Keratinocyte (primary cell): Measurements from ENCODE around the gene HDDC2. TPM values are rescaled to one million over a fixed set of nuclear protein-coding genes. Genes with fewer than 3 reads are reported as not detected.

Experiments used
- DNase-seq: peaks from one replicate; pipeline ENCODE4 v3.0.0-alpha.2; 2011; ENCODE audit warnings: low read depth, missing footprints, low spot score
- FAIRE-seq: peaks from 2 replicates; lab custom pipeline; 2011; peaks lifted over from hg19 to GRCh38; lab: Jason Lieb, UNC
- H2AFZ ChIP-seq: 2 replicates; pipeline ENCODE4 v1.6.0; 2012; ENCODE audit warnings: low read length, control low read depth, inconsistent platforms; ENCODE audit not compliant: control insufficient read depth
- H3K27ac ChIP-seq: 2 replicates; pipeline ENCODE4 v1.5.1; 2011; ENCODE audit warnings: low read length; ENCODE audit not compliant: control insufficient read depth, insufficient read depth
- H3K27me3 ChIP-seq: 3 replicates; pipeline ENCODE4 v1.6.0; 2011; ENCODE audit warnings: low read length; ENCODE audit not compliant: control insufficient read depth, insufficient read depth; ENCODE audit errors: extremely low read depth
- H3K36me3 ChIP-seq, 2 experiments: 2 replicates in 1 of 2; 3 replicates in 1 of 2; pipeline ENCODE4 v1.5.1; 2011; ENCODE audit warnings: low read length in 2 of 2, mild to moderate bottlenecking in 1 of 2; ENCODE audit not compliant: control insufficient read depth in 2 of 2, insufficient read depth in 2 of 2; ENCODE audit errors: extremely low read depth in 1 of 2
- H3K4me1 ChIP-seq: 3 replicates; pipeline ENCODE4 v1.5.1; 2011; ENCODE audit warnings: low read length; ENCODE audit not compliant: control insufficient read depth, insufficient read depth; ENCODE audit errors: extremely low read depth
- H3K4me2 ChIP-seq: 3 replicates; pipeline ENCODE4 v1.6.0; 2011; ENCODE audit warnings: low read depth, low read length; ENCODE audit not compliant: control insufficient read depth, insufficient read depth; ENCODE audit errors: extremely low read depth
- H3K4me3 ChIP-seq, 3 experiments: fragments of 200-600 bp in 1 of 3; sonication (generic) in 1 of 3; 2 replicates in 2 of 3; 3 replicates in 1 of 3; pipeline ENCODE4 v1.5.1; 2011 to 2016; ENCODE audit warnings: low read length in 3 of 3, mild to moderate bottlenecking in 3 of 3, control low read depth in 2 of 3, inconsistent platforms in 1 of 3, low read depth in 1 of 3, mixed read lengths in 1 of 3, mixed run types in 1 of 3, moderate library complexity in 1 of 3; ENCODE audit not compliant: control insufficient read depth in 2 of 3, insufficient read depth in 2 of 3; ENCODE audit errors: extremely low read depth in 1 of 3
- H3K79me2 ChIP-seq: 2 replicates; pipeline ENCODE4 v1.6.0; 2012; ENCODE audit warnings: low read length; ENCODE audit not compliant: control insufficient read depth, insufficient read depth
- H3K9ac ChIP-seq: 3 replicates; pipeline ENCODE4 v1.6.0; 2011; ENCODE audit warnings: low read length; ENCODE audit not compliant: control insufficient read depth, insufficient read depth; ENCODE audit errors: extremely low read depth
- H3K9me1 ChIP-seq: 3 replicates; pipeline ENCODE4 v1.6.0; 2011; ENCODE audit warnings: low read length; ENCODE audit not compliant: control insufficient read depth, insufficient read depth; ENCODE audit errors: extremely low read depth
- H3K9me3 ChIP-seq: 2 replicates; pipeline ENCODE4 v1.5.1; 2012; ENCODE audit warnings: low read depth, low read length; ENCODE audit not compliant: control insufficient read depth
- H4K20me1 ChIP-seq: 3 replicates; pipeline ENCODE4 v1.6.0; 2011; ENCODE audit warnings: low read length; ENCODE audit not compliant: control insufficient read depth, insufficient read depth; ENCODE audit errors: extremely low read depth
- CTCF ChIP-seq, 3 experiments: IDR thresholded peaks in 1 of 3; conservative IDR thresholded peaks in 1 of 3; optimal IDR thresholded peaks in 1 of 3; 2 replicates in 2 of 3; 3 replicates in 1 of 3; pipeline versions ENCODE3 to v1.5.1; 2011; ENCODE audit warnings: low read length in 3 of 3, mild to moderate bottlenecking in 3 of 3, moderate library complexity in 2 of 3, control low read depth in 1 of 3, inconsistent platforms in 1 of 3; ENCODE audit not compliant: insufficient read depth in 2 of 3; ENCODE audit errors: extremely low read depth in 1 of 3
- EZH2 ChIP-seq: IDR thresholded peaks from one replicate; pipeline ENCODE4 v1.6.1; 2012; ENCODE audit warnings: inconsistent platforms, mild to moderate bottlenecking, low read length, moderate library complexity
- dilution Hi-C: fragments of 300-500 bp; cut with MboI; formaldehyde crosslinking; loops from one replicate; pipeline ENCODE4 v1.7.0; 2020; ENCODE audit warnings: low sequenced_read_pairs; ENCODE audit not compliant: extremely low pct_ligation_motif_present
- polyA plus RNA-seq, 5 experiments: library from polyadenylated mRNA; depleted of rRNA in 3 of 5; stranded (reverse) in 3 of 5; stranded (forward) in 1 of 5; unstranded in 1 of 5; fragments of >200 nt; gene quantifications; 1 replicate in 1 of 5; 2 replicates in 3 of 5; 3 replicates in 1 of 5; pipeline versions ENCODE4 v1.2.1 to v1.2.3, GENCODE V29; 2011 to 2012; ENCODE audit warnings: missing spikeins in 2 of 5, low read depth in 1 of 5, low replicate concordance in 1 of 5

Gene HDDC2
- polyA plus RNA-seq, 1 donor (not counting 4 experiments of a cell fraction or from before 2014, with no cell fraction given): 75.8 TPM

GRCh38 chr6:125273251-125273650 is 28.5 kb downstream of the HDDC2 start:
- Histone ChIP-seq H3K9me3 (no peaks in the 10 kb centered on the region), H3K27ac (no peak overlapping the region), H3K4me3 (no peak overlapping the region), H3K4me2 (no peak overlapping the region), H3K79me2 (no peaks in the 10 kb centered on the region), H3K27me3 (no peaks in the 10 kb centered on the region), H3K4me1 (peaks cover 12% of the 10 kb centered on the region), H3K36me3 (peaks cover 5 to 17% of the 10 kb centered on the region in 2 experiments), H3K9me1 (no peaks in the 10 kb centered on the region), H3K9ac (no peak overlapping the region), H4K20me1 (no peaks in the 10 kb centered on the region), H2AFZ (no peak overlapping the region)
- dilution Hi-C loops: no loop called here
- TF ChIP-seq EZH2 (no peak), CTCF (optimal IDR thresholded peaks at IDR 0.05 in 1 of 3, IDR thresholded peaks at IDR 0.05 in 1 of 3, conservative IDR thresholded peaks at IDR 0.05 in 1 of 3; ENCODE audit: extremely low read depth in 1 of 3, insufficient read depth in 2 of 3, low read length in 3 of 3) (no peak)
- FAIRE-seq (no peak), DNase-seq (no peak)

DNA sequence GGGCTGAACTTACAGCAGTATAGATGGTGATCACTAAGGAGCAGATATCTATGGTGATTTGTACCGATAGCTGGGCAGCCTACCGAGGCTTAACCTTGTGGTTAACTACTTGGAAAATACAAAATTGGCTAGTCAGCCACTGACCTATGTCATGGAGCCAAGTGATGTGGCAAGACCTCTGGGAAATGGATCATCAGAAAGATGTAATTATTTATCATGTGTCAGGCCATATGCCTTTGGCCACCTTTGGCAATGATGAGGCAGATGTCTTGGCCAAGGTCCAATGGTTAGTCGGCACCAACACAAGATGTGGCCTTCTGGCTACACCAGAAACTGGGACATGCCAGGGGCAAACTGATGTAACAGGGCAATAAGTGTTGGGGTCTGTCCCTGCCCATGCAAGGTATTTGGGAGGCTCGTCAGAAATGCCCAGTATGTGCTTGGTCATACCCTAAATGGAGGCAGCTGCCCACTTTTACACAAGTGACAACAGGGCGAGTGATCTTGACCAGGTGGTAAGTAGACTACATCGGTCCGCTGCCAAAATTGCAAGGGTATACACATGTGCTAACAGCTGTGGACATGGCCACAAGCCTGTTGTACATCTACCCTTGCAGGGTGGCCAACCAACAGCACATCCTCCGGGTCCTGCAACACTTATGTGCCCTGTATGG is 30.1 kb downstream of the HDDC2 start:
- Histone ChIP-seq H4K20me1 (no peaks in the 10 kb centered on the region), H3K4me3 (no peak overlapping the region), H3K4me1 (peaks cover 12% of the 10 kb centered on the region), H3K79me2 (no peaks in the 10 kb centered on the region), H2AFZ (no peak overlapping the region), H3K36me3 (peaks cover 5 to 15% of the 10 kb centered on the region in 2 experiments), H3K27me3 (no peaks in the 10 kb centered on the region), H3K9me1 (no peaks in the 10 kb centered on the region), H3K27ac (no peak overlapping the region), H3K9me3 (no peaks in the 10 kb centered on the region), H3K9ac (no peak overlapping the region), H3K4me2 (no peak overlapping the region)
- FAIRE-seq (no peak), DNase-seq (no peak)
- dilution Hi-C loops: no loop called here
- TF ChIP-seq CTCF (optimal IDR thresholded peaks at IDR 0.05 in 1 of 3, IDR thresholded peaks at IDR 0.05 in 1 of 3, conservative IDR thresholded peaks at IDR 0.05 in 1 of 3; ENCODE audit: extremely low read depth in 1 of 3, insufficient read depth in 2 of 3, low read length in 3 of 3) (no peak), EZH2 (no peak)
